ENCODE measurements around the gene PDGFRB.
"Not testable (repeated sequence)": the region's sequence is repeated elsewhere in the genome, so short reads cannot be mapped to it uniquely, and the experiment has no call there.

The PDGFRB gene

GRCh38 chr5:150112201-150113046 lies 43.2 kb downstream of the PDGFRB start:
- DNase-seq = no peak

- DNase-seq = no peak
Observed at GRCh38 chr5:150111122-150111521, 44.5 kb downstream of the PDGFRB start.

- no peak for DNase-seq
Observed at GRCh38 chr5:150109921-150110320, 45.7 kb downstream of the PDGFRB start.

- DNase-seq = peak; percentile 35
Observed at GRCh38 chr5:150108711-150109514, 46.7 kb downstream of the PDGFRB start.

- no peak for DNase-seq
Observed at GRCh38 chr5:150107909-150108447, 47.7 kb downstream of the PDGFRB start.

DNA sequence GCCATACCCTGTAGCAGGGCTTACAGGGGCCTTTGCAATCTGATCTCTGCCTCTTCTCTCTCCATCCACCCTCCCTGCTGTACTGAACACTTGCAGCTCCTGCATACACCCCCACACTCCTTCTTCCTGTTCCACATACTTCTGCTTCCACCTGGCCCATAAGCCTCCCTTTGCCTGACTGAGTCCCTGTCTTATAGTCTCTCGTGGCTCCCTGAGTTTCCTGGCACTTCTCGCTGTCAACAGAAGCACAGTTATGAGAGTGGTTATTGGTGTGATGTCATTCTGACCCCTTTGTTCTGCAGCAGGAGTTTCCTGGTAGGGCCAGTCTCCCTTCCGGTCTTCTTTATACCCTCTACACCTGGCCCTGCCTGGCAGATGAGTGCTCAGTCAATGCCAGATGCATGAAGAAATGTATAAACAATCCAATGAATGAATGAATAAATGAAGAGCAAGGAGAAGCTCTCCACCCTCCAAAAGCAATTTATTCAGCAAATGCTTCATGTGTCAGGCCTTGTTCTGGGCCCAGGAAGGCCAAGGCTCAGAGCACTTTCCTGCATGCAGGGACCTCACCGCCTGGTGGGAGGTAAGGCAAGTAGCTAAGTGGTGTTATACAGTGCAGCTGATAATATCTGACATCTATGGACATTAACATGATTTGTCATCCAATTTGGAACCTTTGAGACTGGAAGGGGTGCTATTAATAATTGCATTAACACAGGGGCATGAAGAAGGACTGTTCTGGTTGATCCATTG lies 48.8 kb downstream of the PDGFRB start:
- no peak for DNase-seq

- no peak for DNase-seq
Observed at GRCh38 chr5:150105928-150106615, 49.6 kb downstream of the PDGFRB start.

- DNase-seq = no peak
Observed at GRCh38 chr5:150104550-150104870, 51.1 kb downstream of the PDGFRB start.

- peak; percentile 40 for DNase-seq
Observed at GRCh38 chr5:150103678-150104549, 51.7 kb downstream of the PDGFRB start.

GRCh38 chr5:150101023-150101422 lies 54.6 kb downstream of the PDGFRB start:
- no peak for DNase-seq

GRCh38 chr5:150097152-150097551 lies 58.5 kb downstream of the PDGFRB start:
- DNase-seq = no peak

DNA sequence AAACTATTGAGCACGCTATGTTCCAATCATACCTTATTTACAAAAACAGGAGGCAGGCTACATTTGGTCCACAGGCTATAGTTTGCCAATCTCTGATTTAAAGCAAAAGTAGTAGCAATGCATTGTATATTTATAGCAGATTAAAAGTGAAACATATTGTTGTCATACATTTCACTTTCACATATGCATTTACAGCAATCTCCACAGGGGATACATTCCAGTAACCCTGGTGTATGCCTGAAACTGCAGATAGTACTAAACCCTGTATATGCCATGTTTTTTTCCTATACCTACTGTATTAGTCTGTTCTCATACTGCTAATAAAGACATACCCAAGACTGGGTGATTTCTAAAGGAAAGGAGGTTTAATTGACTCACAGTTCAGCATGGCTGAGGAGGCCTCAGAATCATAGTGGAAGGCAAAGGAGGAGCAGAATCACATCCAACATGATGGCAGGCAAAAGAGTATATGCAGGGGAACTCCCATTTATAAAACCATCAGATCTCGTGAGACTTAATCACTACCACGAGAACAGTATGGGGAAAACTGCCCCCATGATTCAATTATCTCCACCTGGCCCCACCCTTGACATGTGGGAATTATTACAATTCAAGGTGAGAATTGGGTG lies 63.4 kb downstream of the PDGFRB start:
- DNase-seq = no peak

DNA sequence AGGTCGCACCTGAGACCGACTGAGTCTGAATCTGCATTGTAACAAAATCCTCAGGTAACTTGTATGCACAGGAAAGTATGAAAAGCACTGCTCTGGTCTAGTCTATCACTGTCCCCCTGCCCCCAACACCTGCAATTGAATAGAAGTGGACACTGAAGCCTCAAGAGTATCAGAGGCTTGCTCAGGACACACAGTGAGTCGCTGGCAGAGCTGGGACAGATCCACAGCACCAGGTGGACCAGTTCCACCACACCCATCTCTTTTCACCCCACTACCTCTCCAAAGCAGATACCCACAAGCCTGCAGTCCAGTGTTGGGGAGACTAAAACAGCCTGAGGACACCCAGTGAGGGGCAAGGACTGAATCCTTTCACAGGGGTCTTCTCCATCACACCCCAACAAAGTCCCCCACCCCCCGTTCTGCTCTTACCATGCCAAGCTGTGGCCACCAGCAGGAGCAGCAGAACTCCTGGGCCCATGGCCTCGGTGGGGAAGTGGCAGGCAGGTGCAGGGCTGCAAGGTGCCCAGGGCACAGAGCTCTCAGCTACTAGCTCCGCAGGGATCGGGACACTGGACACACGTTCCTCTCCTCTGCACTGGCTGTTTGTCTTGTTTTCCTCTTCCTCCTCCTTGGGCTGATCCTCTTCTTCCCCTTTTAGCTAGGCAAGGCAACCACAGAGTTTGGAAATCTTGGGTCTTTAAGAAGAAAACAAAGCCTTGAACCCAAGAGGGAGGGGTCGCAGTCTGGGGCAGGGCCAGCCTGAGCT lies 69.5 kb downstream of the PDGFRB start, which contains the start of gene CSF1R:
CSF1R (minus strand) TSS at position 605 of the 766 bp plus-strand sequence; CDS start at position 478, 127 bp downstream.
- DNase-seq = no peak

DNA sequence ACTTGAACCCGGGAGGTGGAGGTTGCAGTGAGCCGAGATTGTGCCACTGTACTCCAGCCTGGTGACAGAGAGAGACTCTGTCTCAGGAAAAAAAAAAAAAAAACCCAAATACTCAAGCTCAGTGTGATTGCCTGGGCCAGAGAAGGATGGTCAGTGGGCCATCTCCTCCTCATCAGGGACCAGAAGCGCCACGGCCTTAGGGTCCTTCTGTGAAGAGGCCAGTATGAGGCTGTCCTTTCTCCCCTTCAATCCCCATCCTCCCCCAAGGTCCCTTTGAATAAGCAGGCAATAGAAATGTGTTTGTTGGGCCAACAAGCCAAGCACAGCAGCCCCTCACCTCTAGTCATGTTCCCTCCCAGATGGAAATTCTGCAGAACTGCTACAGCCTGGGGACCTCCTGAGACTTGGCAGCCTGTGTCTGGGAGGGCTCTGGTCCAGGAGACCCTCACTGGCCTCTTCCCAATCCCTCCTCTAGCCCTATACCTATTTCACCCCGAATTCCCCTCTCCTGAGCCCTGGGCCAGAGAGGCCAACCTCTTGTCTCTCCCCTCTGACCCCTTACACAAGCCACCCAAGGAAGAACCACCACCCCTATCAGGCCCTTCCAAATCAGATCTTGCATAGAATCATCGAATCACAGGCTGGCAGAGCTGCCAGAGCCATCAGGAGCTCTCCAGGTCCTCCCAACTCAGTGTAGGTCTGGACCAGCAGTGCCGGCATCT lies 70.3 kb downstream of the PDGFRB start:
- DNase-seq = no peak

DNA sequence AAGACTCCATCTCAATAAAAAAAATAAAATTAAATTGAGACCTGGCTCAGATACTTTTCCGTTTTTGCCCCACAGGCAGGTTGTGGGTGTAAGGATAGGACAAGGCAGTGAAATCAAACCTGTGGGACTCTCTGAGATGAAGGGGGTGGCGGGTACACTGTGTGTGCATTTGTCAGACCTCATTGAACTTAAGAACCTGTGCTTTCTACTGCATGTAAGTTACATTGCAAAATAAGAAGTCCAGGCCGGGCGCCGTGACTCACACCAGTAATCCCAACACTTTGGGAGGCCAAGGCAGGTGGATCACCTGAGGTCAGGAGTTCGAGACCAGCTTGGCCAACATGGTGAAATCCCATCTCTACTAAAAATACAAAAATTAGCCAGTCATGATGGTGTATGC lies 70.9 kb downstream of the PDGFRB start:
- not testable (repeated sequence) for DNase-seq

GRCh38 chr5:150082889-150083288 lies 72.8 kb downstream of the PDGFRB start:
- no peak for DNase-seq

- no peak for DNase-seq
Observed at GRCh38 chr5:150082374-150082773, 73.3 kb downstream of the PDGFRB start.

DNA sequence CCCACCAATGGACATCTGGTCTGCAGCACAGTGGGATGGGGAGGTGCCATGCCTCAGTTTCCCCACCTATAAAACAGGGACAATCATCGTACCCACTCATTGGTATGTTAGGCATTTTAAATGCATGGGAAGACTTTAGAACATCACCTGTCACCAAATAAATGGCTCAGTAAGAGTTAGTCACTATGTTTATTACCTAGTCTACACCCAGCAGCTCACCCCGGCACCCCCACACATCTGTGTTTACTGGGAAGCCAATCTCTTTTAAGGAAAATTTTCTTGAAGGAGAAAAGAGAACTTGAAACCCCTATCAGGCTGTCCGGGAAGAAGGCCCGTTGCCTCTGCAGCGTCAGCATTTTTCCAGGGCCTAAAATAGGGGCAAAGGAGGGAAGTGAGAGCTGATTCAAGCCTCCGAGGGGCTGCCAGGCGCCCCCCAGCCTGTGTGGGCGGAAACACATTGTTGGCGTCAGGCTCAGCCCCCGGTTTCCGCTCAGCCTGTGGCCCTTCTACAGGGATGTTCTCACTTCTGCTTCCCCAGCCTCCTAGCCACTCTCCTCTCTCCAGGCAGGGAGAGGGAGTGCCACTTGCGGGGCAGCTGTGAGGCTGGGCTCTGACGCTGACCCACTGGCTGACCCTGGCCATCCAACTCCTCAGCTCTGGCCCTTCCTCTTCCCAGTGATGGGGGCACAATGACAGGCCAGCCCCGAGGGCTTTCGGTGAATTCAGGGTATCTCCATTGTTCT lies 73.9 kb downstream of the PDGFRB start:
- DNase-seq = no peak
